T follicular helper cell (primary cell): ENCODE results near the gene QSOX2.

Experiments used
- DNase-seq: peaks from one replicate; pipeline ENCODE4 v3.0.0-alpha.2; 2020; ENCODE audit warnings: low read depth

The QSOX2 gene

DNA sequence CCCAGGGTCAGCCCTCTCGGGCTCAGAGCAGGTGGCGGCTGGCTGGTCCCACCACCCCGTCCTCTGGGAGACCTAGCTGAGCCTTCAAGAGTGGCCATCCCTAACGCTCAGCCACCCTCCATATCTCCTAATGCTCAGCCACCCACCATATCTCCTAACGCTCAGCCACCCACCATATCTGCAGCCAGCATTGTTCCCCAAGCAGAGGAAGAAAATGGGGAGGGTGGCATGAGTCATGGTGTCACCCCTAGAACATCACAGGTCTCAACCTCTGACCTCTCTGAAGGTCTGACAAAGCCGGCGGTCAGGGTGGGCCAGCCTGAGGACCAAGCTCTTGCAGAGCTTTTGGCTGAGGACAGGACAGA is 55.4 kb downstream of the QSOX2 start:
- DNase-seq = no peak

DNA sequence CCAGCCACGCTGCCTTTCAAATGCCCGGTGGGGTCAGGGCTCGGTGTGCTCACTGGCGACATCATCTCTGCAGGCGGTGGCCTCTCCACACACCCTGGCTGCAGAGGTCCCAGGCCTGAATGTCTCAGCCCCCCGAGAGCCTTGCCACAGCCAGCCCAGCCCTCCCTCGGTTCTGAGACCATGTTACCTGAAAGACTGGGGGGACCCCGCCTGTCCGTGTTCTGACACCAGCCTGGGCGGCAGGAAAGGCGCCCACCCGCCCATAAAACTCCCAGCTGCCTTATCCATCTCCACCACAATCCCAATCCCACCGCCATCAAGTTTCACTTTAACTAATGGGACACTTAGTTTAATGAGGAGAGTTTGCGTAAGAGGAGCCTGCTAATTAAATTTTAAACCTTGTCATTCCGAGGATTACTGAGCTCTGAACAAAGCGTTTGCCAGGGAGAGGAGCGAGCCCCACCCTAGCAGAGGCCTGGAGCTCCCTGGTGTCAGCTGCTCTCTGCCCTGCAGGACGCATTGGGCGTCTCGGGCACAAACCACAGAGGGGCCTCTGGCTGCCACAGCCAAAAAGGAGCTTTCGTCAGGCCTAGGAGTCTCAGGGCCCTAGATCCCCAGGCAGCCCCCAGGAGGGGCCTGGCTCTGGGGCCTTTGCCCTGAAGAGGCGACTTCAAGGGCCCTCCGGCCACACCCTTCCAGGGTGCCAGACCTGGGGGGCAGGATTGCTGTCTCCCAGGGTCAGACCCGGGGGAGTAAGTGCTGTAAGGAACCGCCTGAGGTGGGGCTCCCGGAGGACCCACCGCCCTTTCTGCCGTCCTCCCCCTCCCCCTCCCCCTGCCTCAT is 56.0 kb downstream of the QSOX2 start:
- DNase-seq = no peak

DNA sequence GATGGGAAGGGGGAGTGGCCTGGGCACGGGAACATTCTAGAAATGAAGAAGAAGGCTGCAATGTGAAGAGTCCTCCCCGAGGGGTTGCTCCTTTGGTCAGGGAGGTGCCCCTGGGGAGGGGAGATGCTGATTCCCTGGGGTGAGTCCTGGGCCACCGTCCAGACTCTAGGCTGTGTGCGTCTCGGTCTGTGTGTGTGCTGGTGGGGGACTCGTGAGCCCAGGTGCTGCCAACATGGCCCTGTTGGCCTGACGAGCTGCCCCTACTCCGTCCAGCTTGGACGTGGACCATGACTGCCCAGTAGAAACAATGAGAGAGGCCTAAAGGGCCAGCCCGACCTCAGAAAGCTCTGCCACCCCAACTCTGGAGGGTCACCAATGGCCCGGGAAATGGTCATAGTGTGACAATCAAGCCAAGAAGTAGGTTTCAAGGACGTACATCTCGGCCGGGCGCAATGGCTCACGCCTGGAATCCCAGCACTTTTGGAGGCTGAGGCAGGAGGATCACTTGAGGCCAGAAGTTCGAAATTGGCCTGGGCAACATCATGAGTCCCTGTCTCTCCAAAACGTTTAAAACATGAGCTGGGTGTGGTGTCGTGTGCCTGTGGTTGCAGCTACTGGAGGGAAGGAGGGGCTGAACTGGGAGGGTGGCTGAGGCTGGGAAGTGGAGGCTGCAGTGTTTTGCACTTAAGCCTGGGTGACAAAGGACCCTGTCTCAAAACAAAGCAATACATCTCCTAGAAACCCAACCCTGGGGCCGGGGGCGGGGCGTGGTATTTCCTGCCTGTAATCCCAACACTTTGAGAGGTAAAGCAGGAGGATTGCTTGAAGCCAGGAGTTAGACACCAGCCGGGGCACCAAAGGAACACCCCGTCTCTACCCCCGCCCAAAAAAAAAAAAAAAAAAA is 57.7 kb downstream of the QSOX2 start:
- no peak for DNase-seq

DNA sequence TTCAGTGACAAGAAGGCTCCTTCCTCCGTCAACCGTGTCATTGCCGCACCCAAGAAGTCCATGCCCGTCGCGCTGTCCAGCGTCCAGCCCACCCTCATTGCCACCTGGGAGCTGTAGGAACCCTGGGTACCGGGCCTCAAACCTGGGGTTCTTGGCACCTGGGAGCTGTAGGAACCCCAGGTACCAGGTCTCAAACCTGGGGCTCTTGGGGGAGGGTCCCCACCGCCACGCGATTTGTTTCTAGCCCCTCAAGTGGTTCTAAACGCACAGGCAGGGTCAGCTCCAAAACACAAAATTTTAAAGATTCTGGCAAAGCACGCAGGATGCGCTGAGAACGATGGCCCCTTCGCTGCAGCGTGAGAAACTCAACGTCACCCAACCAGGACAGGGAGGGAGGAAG is 58.4 kb downstream of the QSOX2 start:
- no peak for DNase-seq

DNA sequence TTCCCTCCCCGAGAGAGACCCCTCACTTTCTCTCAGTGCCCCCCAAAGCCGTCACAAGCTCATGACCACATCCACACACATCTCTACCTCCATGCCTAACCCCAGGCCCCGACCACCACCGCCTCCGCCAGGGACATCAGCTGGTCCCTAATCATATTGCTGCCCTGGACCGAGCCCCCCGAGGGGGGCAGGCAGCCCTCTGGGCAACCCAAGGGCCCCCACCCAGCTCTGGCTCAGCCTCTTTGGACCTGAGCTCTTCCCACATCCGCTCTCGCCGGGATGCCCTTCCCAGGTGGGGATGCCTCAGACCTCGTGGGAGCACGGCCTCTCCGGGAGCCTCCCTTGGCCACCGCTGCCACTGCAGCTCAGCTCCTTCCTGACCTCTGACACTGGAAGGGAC is 59.2 kb downstream of the QSOX2 start:
- DNase-seq = no peak

DNA sequence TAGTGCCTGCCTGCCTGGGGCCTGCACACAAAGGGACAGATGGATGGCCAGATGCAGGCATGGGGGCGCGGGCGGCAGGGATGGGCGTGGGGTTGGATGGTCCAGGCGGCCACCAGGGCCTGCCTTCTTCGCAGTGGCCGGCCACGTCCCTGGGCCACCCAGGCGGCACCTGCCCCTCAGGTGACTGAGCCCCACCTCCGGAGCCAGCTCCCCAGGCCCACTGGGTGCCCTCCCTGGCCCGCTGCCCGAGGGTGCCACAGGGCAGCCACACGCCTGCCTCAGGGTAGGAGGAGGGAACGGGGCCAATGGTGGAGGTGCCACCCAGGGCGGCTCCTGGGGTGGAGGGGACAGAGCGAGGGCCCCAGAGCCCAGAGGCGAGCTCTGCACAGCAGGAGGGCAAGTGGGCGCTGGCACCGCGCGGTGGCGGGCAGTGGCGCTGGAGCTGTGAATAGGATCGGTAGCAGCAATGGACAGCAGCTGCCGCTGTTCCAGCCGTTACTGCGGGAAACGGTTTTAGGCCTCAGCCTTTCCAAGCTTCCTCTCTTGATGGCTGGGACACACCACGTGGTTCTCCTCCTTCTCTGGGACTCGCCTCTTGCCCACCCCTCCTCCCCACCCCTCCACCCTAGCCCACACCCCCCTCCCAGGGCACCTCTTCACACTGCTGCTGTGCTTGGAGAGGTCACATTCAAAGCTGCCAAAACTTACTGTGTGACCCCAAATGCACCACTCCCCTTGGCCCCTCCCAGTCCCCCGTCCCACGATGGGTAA is 59.8 kb downstream of the QSOX2 start:
- DNase-seq = no peak

DNA sequence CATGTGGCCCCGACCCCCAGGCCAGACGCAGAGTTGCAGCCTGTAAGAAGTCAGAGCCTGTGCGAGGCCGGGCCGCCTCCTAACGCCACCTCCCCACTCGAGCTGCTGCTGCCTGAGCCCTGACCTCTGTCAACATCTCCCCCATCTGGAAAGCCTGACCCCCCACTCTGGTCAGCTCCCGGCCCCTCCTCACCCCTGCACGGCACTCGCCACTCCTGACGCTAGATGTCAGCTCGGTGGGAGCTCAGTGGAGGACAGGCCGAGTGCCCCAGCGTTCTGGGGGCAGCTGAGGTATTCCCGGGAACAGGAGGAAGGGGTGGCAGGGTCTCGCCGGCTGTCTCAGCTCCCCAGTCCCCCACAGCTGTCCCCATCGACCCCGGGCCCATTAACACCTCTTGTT is 60.5 kb downstream of the QSOX2 start:
- no peak for DNase-seq

DNA sequence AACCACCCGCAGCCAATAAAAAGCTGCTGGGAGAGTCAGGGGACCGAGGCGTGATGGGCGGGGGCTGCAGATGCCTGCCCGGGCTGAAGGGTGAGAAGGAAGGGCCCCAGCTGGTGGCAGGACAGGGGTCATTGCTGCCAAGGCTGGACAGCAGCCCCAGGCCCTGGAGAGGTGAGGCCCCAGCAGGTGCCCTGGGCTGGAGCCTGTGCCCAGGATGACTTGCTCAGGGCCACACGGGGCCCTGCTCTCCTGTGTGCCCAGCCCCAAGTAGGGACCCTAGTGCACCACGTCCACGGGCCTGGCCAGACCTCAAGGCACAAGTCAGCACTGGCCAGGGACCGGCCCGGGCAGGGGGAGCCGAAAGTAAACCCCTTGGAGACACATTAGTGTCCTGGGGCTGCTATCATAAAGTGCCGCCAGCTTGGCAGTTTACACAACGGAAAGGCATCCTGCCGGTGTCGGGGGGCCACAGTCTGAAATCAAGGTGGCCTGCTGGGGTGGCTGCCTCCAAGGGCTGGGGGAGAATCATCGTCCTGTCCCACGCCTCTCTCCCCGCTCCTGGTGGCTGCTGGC is 62.7 kb downstream of the QSOX2 start:
- no peak for DNase-seq

DNA sequence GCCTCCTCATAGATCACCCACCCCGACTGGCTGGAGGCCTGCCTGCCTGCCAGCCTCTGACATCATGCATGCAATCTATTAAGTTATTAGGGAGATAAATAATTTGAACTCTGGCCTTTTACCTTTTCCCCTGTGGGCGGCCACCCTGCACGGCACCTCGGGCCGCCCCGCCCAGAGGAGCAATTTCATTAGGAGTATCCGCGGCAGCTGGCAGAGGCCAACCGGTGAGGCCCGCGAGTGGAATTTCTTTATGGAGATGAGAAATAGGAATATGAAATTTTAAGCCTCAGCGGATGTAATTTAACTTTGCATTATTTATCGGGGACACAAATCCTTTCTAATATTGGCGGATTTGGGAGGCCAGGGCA is 63.2 kb downstream of the QSOX2 start:
- no peak for DNase-seq

DNA sequence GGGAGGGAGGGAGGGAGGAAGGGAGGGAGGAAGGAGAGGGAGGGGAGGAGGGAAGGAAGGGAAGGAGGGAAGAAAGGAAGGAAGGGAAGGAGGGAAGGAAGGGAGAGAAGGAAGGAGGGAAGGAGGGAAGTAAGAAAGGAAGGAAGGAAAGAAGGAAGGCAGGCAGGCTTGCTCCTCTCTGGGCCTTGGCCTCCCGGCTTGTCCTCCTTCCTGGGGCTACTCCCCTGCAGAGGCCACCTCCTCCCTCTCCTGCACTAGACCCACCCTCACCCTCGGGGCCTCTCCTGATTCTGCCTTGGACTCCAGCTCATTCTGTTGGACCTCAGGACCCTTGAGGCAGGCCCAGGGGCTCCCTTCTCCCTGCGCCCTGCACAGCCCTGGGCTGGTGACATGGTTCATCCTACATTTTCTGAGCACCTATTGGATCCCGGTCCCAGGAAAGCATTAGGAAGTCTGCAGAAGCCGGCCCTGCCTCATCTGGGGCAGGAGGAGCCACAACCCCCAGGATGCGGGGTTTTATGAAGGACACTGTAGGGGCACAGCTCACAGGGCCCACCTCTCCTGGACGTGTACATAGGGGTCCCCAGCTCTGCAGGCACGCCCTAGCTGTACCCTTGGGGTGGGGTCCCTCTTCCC is 63.7 kb downstream of the QSOX2 start:
- DNase-seq = no peak

DNA sequence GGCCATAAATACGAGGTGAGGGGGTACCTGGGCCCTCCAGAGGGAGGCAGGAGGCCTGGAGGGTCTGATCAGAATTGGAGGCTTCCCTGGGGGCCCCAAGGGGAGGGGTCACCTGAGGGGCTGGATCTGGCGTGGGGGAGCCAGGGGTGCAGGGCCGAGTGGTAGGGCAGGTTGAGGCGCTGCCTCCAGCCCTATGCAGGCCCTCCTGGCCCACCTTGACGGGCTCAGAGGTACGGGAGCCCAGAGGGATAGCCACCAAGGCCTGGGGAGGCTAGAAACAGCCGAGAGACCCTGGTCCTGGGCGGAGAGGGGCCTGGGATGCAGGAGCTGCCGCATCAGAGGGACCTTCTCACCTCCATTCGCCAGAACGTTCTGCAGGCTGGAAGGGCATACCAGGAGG is 65.0 kb downstream of the QSOX2 start:
- no peak for DNase-seq

DNA sequence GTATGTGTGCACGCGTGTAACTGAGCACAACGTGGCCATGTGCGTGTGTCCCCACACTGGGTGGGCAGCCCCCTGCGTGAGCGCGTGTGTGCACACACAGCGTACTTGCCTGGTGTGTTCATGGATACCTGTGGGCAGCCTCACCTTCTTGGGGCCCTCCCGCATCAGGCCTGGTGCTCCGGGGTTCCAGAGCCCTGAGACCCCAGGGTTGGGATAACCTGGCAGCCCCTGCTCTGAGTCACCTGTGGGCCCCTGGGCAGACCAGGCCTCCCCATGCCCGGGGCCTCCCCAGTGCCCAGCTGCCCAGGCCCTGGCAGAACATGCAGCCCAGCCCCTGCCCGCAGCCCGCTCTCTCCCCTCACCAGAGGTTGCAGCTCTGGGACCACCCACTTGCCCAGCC is 65.9 kb downstream of the QSOX2 start:
- no peak for DNase-seq

DNA sequence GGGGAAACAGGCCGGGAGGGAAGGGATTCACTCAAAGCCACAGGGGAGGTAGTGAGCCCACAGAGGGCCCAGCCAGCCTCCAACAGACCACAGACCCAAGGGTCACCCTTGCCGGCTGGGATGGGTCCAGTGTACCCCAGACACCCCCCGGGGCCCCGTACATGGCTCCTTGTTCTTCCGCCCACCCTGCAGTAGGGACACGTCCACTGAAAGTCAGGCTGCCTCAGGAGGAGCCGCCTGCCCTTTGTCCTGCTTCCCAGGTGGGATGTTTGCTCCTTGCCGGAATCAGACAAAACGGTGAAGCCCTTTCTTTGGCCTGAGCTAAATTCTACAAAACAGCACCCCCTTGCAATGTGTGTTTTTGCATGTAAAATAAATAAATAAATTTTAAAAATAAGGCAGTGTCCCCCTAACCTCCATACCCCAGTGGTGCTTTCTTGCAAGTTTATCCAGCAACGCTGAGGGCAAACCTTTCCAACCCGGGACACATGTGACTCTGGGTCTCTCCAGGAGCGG is 66.5 kb downstream of the QSOX2 start:
- DNase-seq = no peak

DNA sequence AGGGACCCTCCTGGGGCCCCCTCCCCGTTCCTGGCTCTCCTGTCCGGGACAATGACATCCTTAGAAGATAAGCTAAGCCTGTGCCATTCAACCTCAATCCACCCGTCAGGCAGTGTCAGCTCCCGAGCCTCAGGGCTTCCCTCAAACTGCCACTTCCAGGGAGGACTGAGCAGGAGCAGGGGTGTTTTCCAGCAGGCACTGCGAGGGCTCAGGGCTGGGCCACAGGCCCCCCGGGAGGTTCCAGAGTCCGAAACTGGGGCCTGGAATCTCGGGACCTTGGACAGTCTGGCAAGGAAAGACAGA is 66.9 kb downstream of the QSOX2 start:
- DNase-seq = no peak

DNA sequence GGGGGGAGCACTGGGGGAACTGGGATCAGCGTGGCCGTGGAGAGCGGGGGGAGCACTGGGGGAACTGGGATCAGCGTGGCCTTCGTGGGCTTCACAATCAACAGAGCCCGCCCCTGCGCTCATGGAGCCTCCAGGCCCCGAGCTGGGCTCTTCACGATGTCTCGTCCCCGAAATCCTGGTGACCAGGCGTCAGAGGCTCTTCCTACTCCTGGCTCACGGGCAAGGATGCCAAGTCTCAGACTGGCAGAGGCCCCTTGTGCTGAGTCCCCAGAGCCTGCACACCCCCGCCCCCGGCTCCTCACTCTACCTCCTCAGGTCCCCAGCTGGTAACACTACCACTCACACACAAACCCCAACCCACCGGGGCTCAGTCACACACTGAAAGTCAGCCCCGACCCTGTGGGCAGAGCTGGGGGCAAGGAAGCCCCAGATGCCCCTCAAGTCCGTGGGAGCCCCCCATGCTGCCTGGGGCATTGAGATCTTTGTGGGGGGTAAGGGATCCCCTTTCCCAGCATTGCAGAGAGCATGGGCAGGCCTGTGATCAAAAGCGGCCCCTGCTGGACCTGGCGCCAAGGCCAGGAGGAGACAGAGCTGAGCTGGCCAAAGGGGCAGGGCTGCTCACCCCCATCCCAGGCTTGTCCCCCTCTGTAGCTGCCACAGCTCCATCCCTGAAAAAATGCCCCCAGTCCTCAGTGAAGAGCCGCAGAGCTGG is 67.4 kb downstream of the QSOX2 start:
- DNase-seq = no peak

DNA sequence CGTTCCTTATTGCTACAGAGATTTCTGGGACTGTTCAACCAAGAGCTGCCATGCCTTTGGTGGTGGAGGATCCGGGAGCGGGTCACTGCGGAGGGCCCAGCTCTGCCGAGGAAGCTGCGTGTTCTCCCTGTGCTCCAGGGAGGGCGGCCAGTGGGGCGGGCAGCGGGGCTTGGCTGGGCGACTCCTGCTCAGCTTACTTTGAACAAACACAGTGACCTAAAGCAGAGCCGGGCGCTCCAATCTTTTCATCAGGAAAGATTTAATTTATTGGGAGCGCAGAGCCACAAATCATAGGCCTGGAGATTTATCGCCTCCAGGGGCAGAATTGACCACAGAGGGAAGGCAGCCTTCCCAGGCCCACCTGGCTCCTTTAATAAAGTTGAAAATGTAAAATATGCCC is 68.4 kb downstream of the QSOX2 start:
- no peak for DNase-seq

DNA sequence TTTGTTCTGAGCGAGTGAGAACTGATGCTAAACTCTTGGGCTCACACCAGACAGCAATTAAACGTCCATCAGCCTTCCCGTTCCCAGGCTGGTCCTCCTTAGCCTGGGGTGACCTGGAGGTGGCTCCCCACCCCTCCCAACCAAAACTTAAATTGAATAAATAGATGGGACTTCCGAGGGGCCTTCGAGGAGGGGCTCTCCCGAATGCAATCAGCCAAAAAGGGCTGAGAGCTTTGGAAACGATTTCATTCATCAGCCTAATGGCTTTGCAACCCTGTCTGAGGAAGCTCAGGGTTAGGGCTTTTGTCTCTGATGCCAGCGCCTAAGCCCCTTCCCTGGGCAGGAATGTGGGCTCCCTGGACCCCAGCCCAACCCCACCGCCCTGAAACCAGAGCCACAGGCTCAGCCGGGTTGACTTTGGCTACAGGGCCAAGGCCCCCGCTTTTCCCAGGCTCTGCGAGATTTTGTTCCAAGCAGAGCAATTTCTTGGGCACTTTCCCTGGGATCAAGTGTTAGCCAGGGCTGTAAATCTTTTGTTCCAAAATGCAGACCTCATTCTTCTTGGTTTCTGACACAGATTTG is 69.9 kb downstream of the QSOX2 start:
- no peak for DNase-seq

DNA sequence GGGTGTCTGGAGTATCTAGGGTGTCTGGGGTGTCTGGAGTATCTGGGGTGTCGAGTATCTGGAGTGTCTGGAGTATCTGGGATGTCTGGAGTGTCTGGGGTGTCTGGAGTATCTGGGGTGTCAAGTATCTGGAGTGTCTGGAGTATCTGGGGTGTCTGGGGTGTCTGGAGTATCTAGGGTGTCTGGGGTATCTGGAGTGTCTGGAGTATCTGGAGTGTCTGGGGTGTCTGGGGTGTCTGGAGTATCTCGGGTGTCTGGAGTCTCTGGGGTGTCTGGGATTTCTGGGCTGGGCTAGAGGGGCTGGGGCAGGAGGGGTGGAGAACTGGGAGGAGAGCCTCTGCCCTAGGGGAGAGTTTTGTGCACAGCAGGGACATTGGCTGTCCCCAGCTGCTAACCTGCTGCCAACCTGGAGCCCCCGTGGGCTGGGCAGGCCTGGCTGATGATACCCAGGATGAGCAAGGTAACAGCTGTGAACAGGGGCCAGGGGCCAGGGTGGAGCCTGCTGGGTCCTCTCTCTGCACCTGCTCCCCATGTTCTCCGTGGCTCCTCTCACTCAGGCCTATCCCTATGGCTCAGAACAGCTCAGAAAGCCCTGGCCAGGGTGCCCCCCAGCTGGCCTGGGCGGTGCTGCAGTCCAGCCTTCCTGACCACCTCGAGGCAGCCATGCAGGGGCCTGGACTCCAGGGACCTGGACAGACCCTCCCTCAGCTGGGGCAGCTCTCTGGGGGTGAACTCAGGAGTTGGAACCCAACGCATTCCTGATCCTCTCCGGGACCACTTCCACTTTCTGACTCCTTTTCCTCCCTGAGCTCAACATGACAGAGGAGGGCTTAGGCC is 70.6 kb downstream of the QSOX2 start:
- DNase-seq = no peak

DNA sequence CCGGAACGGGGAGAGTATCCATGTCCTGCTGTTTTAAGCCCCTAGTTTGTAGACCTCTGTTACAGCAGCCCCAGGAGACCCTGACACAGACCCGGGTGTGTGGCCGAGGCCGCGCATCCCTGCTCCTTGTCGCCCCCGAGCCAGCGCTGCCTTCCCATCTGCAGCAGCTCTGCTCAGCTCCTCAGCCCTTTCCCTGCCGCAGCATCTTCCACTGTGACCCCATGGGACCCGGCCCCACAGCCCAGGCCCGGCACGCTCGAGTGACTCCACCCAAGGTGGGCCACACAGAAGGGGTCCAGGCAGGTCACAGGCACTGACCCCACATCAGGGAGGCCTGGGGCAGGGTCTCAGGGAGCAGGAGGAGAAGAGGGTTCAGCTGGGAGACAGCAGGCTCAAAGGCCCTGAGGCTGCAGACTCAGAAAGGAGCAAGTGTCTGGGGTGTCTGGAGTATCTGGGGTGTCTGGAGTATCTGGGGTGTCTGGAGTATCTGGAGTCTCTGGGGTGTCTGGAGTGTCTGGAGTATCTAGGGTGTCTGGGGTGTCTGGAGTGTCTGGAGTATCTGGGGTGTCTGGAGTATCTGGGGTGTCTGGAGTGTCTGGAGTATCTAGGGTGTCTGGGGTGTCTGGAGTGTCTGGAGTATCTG is 71.8 kb downstream of the QSOX2 start:
- DNase-seq = no peak
